SH-SY5Y (cell line): ENCODE measurements around the gene ECEL1.

Experiments used
- GATA2 ChIP-seq: IDR thresholded peaks from 2 replicates; pipeline ENCODE4 v1.6.1; 2011; ENCODE audit warnings: mild to moderate bottlenecking, low read depth, low read length
- GATA3 ChIP-seq: IDR thresholded peaks from 2 replicates; pipeline ENCODE4 v1.6.1; 2011; ENCODE audit warnings: low read depth, mild to moderate bottlenecking, low read length, moderate library complexity

ECEL1 gene

GRCh38 chr2:232456296-232457120, 31.1 kb downstream of the ECEL1 start:
- TF ChIP-seq GATA3 (no peak), GATA2 (no peak)

DNA sequence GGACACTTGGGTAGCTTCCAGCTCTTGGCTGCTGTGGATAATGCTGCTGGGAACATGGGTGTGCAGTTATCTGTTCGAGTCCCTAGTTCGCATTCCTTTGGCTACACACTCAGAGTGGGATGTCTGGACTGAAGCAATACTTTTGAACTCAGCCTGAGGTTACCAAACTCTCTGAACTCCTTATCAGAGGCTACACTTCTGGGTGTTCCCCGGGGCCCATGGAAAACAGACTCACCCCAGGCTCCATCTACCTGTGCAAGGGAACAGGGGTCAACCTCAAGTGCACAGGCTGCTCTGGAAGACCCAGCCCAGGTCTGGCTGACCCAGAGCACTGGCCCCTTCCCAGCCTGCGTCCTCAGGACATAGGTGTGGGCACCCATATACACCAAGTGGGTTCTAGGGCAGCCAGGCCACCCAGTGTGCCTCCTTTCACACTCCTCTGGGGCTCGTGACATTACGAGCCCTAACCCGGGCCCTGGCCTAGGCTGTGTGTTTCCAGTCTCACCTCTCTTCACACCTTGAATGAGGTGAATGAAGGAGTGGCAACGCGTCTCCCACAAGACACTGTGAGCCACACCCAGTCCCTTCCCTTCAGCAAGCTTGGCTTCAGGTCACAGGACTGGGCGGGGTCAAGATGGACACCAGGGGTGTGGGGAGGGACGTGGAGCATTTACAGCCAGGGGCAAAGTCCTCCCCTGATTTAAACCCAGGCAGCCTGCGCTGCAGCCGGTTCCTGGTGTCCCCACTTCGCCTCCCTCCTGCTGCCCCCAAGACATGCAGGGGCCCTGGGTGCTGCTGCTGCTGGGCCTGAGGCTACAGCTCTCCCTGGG, 32.0 kb downstream of the ECEL1 start, which contains the start of gene ALPI:
Gene ALPI (plus strand): TSS at position 728 of the 830 bp plus-strand sequence. CDS start 47 bp downstream, at position 775.
- no peak for TF ChIP-seq GATA2
- TF ChIP-seq GATA3: no peak

GRCh38 chr2:232454630-232455029, 33.0 kb downstream of the ECEL1 start:
- TF ChIP-seq GATA2 (no peak), GATA3 (no peak)

DNA sequence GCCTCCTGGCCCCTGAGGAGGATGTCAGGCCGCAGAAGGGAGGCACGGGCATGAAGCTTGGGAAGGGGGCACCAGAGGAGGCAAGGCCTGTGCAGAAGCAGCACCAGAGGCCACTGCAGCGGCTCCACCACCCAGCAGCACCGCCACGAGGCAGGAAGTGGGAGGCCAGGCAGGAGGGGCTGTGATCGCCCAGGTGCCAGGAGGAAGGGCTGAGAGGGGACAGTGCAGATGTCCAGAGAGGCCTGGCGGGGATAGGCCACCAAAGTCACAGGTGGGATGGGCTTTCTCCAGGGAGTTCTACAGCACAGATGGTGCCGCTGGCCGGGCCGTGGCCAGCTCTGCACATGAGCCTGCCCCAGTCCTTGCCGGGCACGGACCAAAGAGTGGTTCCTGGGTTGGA, 37.7 kb downstream of the ECEL1 start:
- TF ChIP-seq GATA3: no peak
- no peak for TF ChIP-seq GATA2

- TF ChIP-seq GATA2: no peak
- no peak for TF ChIP-seq GATA3
Measured at GRCh38 chr2:232448304-232448690, 39.3 kb downstream of the ECEL1 start.

- TF ChIP-seq GATA3 (no peak), GATA2 (no peak)
Measured at GRCh38 chr2:232447638-232448303, 39.9 kb downstream of the ECEL1 start.

GRCh38 chr2:232447091-232447620, 40.5 kb downstream of the ECEL1 start:
- TF ChIP-seq GATA2 (no peak), GATA3 (no peak)

- TF ChIP-seq GATA2 (no peak), GATA3 (no peak)
Measured at GRCh38 chr2:232444409-232445148, 43.1 kb downstream of the ECEL1 start.

DNA sequence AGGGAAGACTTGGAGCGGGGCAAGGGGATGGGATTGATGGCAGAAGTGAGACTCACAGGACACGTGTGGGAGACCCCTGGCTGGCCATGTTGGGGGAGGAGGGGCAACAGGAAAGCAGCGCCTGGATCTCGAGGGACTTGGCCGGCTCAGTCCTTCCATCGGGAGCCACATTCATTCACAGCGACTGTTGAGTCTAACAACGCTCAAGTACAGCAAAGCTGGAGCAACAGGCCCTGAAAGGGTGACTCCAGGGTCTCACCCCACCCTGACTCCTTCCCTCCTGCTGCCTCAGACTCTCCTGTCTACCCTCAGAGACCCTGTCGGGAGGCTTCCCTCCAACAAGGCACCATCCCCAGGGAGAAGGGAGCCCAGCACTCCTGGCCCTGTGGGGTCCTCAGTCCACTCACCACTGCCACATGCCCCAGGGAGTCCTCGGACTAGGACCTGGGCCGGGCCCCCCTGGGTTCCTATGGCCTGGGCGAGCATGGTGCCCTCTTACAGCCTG, 46.4 kb downstream of the ECEL1 start:
- TF ChIP-seq GATA2: no peak

DNA sequence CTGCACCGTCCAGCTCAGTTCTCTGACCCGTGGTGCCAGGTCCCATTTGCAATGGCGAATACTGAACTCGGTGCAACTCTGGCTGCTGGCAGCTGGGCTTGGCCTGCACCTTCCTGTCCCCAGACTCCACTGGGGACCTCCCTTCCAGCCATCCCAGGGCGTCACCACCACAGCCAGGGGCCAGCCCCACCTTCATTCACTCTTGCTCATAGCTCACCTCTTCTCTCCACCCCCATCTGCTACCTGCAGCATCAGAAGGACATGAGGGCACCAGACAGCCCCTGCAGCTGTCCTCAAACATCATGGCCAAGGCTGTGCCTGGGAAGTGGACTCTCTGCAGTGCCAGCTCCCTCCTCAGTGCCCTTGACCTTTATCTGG, 47.9 kb downstream of the ECEL1 start:
- TF ChIP-seq GATA3 (no peak), GATA2 (no peak)

DNA sequence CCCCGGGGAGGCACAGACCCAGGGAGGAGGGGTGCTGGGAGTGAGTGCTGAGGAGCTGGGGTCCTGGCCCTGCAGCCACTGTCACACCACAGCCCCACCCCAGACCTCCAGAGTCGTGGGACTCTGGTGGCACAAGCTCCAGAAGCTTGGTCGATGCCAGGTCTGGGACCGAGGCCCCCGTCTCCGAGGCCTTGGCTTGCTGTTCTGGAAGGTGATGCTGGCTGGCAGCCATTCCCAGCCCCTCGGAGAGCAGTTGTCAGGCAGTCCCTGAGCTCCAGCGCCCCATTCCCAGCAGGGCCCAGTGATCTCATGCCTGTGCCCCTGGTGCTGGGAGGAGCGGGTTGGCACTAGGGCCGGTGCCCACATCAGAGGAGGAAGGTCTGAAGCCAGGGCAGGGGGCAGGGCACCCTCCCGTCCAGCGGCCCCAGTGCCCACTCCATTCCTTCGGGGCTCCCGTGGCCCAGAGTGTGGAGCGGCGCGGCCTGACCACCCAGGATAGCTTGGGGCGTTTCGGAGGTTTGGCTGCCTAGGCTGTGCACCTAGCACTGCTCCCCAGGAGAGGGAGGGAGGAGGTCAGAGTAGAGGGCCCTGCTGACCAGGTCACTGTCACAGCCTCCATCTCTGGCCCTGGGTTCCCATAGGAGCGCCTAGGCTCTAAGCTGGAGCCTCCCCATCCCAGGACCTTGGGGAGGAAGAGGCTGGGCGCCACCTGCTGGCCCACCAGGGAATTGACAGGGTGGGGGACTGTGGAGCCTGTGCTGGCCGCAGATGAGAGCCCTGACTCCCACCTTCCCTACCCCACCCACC, 48.5 kb downstream of the ECEL1 start:
- TF ChIP-seq GATA2: no peak
- no peak for TF ChIP-seq GATA3

DNA sequence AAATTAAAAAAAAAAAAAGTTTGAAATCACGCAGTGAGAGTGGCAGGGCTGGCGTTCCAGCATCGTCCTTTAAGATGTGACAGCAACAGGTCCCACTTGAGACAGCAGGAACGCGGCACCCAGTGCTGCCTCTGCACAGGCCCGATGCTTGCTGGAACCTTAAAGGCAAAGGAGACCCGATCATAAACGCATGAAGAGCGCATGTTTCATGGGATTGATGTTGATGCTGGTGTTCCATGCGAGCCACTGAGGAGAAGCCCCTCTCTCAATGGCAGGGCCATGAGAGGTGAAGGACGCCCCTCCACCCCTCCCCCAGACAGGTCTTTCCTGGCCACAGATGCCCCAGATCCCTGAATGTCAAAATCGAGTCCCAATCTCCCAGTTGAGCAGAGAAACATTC, 49.5 kb downstream of the ECEL1 start:
- TF ChIP-seq GATA2: no peak
- TF ChIP-seq GATA3: no peak

DNA sequence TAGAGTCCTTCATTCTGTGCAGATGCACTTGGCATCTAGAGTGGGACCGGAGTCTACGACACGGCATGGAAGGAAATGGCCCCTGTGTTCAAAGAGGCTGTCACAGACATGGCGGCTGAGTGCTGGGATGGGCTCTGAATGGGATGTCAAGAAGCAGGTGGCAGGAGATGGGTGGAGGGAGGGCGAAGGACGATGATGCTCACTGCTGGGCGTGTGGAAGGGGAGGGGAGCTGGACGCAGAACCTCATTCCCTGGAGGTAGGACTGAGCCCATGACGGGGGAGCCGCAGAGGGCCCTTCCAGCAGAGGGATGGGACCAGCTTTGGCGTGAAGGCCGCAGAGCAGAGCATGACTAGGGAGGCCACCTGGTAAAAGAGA, 50.5 kb downstream of the ECEL1 start:
- no peak for TF ChIP-seq GATA3
- no peak for TF ChIP-seq GATA2
